Measurements from ENCODE around the gene PARD3.

Gene PARD3

GRCh38 chr10:34184939-34185386, 630.1 kb downstream of the PARD3 start:
- no peak for DNase-seq (ENCODE audit: low read depth)

DNA sequence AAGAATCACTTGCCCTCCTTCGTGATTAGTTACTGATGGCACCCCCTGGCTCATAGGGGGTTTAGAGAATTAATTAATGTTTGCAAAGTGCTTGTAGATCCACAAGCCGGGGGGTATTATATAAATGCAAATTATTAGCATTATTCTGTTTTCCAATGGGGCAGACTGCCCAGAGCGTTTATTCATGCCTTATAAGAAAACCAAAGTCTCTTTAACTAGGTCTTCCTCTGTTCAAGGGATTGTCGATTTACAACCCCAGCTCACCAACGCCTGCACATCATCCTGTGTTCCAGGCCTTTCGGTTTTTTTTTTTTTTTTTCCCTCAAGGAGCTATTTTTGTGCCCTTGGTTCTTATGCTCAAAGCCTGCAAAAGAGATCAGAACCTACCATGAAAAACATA, 630.7 kb downstream of the PARD3 start:
- DNase-seq (ENCODE audit: low read depth): no peak

DNA sequence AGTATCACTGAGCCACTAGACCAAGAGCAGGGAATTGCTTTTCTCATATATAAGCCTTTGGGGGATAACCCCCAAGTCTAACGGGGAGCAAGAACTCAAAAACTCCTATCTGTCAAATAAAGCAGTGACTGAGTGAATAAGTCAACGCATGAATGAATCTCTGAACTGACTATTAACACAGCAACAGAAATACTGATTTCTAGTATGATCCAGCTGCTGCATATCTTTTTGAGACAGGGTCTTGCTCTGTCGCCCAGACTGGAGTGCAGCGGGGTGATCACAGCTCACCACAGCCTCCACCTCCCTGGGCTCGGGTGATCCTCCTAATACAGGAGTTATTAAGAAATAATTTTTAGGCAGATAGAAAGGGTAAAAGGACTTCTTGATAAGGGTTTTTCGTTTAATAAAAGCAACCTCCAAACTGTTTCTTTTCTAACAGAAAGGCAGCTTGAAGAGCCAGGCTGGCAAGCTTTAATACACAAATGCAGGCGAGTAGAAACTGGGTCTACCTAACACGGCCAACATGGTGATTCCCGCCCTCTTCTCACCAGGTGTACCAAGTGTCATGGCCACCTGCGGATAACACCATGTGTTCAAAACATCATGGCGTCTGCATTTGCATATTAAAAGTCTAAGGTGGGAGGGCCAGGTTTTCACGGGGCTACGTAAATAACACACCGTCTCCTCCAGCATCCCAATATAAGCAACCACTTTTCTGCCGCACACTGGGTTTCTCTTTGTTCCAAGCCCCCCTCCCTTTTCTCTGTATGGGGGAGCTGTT, 631.9 kb downstream of the PARD3 start:
- DNase-seq (ENCODE audit: low read depth): no peak

DNA sequence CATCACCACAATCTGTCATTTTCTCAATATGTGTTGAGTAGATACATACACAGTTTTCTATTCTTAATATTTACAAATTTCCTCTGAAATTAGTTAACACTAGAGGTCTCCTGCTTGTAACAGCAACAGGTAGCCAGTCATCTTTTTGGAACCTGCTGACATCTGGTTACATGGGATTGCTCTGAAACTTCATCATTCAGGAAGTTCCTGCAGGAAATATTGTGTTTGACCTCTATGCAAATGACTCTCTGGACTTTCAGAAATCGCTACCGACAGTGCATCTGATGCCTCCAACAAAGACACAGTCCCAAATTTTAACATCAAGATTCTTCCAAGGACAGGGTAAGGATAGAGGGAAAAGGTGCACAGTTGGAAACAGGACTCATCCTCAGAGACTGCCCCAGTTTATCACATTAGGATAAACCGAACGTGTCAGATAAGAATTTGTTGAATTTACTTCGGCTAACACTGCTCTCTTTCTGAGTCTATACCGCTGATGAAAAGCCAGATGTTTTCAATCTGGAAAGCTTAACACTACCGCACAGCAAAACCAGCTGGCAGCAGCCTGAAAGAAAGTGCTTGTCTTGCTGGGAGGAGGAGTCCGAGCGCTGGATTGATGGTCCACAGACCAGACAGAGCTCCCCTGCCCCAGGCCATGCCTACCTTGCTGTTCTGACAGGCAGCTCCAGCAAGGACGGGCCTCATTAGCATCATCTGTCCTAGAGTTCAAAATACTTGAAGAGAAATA, 633.4 kb downstream of the PARD3 start:
- no peak for DNase-seq (ENCODE audit: low read depth)

DNA sequence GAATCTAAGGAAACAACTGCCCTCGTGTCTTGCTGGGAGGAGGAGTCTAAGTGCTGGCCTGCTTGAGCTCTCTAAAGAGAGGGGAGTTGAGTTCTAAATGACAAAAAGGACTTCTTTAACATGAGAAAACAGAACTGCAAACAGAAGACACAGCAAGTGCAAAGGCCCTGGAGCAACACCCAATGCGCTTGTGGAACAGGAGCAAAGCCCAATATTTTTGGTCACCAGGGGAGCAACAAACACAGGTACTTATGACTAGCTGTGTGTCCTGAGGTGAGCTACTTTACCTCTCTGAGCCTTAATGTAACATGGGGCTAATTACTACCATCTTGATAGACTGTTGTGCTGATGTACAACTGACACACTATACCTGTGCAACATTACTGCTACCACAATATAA, 634.3 kb downstream of the PARD3 start:
- DNase-seq (ENCODE audit: low read depth): no peak

- DNase-seq (ENCODE audit: low read depth): no peak
Measured at GRCh38 chr10:34179280-34179679, 635.8 kb downstream of the PARD3 start.

GRCh38 chr10:34178756-34179155, 636.3 kb downstream of the PARD3 start:
- DNase-seq (ENCODE audit: low read depth): no peak

- no peak for DNase-seq (ENCODE audit: low read depth)
Measured at GRCh38 chr10:34178196-34178595, 636.9 kb downstream of the PARD3 start.

- no peak for DNase-seq (ENCODE audit: low read depth)
Measured at GRCh38 chr10:34177445-34177844, 637.7 kb downstream of the PARD3 start.

GRCh38 chr10:34176351-34176750, 638.7 kb downstream of the PARD3 start:
- DNase-seq (ENCODE audit: low read depth): no peak

- no peak for DNase-seq (ENCODE audit: low read depth)
Measured at GRCh38 chr10:34175121-34175520, 640.0 kb downstream of the PARD3 start.

GRCh38 chr10:34172936-34173533, 642.1 kb downstream of the PARD3 start:
- DNase-seq (ENCODE audit: low read depth): no peak

GRCh38 chr10:34171957-34172527, 643.1 kb downstream of the PARD3 start:
- no peak for DNase-seq (ENCODE audit: low read depth)

GRCh38 chr10:34169677-34170076, 645.4 kb downstream of the PARD3 start:
- no peak for DNase-seq (ENCODE audit: low read depth)

DNA sequence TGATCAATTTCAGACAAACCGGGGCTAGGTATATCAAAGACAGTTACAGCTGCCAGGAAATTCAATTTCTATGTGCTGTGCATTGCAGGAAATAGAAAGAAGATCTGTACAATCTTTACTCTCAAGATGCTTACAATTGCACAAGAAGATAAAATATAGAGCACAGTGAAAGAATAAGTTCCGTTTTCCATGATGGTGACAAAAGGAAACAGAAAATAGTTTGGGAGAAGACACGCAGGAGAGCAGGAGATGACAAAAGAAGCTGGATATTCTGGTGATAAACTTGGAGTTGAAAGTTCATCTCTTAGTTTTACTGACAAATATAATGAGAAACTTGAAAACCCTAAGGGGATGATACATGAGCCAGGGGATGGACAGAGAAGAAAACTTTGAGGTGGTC, 646.0 kb downstream of the PARD3 start:
- no peak for DNase-seq (ENCODE audit: low read depth)

- no peak for DNase-seq (ENCODE audit: low read depth)
Measured at GRCh38 chr10:34168439-34168838, 646.7 kb downstream of the PARD3 start.

DNA sequence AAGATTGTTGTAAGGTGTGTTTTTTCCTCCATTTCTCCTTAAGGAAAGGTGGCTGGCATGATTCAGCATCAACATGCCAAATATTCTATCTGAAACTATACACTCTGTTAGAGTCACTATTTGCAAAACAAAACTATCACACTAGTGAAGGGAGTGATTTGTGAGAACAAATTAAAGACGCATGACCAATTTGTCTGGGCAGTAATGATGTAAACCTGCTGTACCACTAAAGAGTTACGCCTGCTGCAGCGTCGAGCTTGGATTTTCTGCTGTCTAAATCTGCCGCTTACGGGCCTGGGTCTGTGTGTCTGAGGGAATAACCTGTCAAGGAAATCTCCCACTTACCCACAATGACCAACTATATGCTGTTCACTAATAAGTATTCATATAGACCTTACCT, 648.3 kb downstream of the PARD3 start:
- no peak for DNase-seq (ENCODE audit: low read depth)

DNA sequence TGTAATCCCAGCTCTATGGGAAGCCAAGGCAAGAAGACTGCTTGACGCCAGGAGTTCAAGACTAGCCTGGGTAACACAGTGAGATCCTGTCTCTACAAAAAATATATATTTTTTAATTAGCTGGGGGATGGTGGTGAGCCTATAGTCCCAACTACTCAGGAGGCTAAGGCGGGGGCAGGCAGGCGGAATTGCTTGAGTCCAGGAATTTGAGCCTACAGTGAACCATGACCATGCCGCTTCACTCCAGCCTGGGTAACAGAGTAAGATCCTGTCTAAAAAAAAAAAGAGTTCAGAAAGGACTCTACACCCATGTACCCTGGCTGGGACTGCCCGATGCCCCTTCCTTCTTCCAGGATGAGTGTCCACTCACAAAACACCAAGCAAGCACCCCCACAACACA, 648.7 kb downstream of the PARD3 start:
- no peak for DNase-seq (ENCODE audit: low read depth)

DNA sequence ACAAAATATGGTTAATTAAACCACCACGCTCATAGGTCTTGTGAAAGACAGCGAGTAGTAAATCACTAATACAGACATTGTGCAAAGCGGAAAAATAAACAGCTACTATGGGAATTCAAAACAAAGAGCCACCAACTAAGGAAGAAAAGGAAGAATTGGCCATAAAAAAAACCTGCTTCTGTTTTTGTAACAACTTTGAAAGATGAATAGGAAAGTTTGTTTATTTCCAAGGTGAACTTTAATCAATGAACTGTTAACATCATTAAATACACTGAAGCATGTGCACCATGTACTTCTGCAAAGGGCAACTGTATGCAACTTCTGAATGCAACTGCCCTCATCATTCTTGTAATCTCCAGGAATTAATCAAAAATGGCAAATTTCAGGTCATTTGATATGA, 651.1 kb downstream of the PARD3 start:
- no peak for DNase-seq (ENCODE audit: low read depth)

DNA sequence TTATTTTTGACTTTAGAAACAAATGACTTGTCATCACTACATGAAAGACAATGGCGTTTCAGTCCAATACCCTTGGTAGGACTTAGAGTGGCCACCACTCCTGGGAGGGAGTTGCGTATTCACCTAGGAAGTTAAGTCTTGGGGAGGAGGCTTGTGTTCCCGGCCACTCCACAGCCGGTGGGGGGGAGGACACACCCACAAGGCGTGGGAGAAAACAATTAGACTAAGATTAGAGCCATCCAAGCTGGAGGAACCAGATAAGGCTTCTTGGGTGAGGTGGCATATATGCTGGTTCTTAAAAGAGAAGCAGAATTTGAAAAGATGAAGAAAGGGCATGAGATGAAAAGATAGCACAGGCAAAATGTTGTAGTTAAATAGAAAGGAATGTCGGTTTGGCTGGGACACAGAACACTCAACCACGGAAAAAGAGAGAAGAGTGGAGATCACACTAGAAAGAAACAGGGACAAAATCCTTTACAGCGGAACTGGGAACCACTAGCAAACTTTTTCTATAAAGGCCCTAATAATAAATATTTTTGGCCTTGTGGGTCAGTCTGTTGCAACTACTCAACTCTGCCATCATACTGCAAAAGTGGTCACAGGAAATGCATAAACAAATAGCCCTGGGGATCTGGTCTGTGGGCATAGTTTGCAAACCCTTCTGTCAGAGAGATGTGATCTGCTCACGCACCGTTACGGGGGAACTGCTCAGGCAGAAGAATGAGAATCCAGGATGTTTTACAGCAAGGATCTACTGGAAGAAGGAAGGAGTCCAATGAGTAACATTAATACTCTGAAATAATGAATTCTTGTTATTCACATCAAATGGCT, 651.8 kb downstream of the PARD3 start:
- DNase-seq (ENCODE audit: low read depth): no peak

DNA sequence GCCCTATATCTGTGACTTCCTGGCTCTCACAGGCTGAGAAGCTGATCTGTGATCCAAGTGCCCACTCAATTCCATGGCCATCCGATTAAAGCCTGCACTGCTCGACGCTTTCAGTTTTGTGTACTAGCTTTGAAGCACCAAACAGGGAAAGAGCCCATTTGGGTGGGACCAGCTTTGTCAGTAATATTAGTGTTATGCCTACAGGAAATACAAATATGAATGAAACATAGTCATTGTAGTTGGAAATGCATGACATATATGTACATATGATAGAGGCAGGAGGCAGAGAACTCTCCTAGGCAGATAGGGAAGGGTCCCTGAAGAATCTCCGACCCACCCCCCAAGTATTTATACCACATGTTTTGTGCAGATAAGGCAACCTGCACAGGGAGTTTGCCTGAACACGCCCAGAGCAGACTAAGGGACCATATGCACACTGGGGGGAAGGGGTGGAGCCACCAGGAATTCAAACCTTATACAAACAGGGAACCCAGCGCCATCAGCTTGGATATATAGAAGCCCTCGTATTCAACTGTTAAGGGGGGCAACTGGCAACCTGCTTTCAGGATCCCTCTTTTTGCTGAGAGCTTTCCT, 653.2 kb downstream of the PARD3 start:
- DNase-seq (ENCODE audit: low read depth): no peak

Data from activated T-helper 1 cell treated with Interleukin-2 at 50 U/mL for 16 hours (primary cell).